ENCODE measurements around the gene SLC7A5. TPM values are rescaled to one million over a fixed set of nuclear protein-coding genes. Genes with fewer than 3 reads are reported as not detected.

SLC7A5 gene
- total and polyA plus RNA-seq, 2 of the 13 experiments (the other 11 are each of a cell fraction or from before 2014, with no cell fraction given): 79.6 to 155 TPM

DNA sequence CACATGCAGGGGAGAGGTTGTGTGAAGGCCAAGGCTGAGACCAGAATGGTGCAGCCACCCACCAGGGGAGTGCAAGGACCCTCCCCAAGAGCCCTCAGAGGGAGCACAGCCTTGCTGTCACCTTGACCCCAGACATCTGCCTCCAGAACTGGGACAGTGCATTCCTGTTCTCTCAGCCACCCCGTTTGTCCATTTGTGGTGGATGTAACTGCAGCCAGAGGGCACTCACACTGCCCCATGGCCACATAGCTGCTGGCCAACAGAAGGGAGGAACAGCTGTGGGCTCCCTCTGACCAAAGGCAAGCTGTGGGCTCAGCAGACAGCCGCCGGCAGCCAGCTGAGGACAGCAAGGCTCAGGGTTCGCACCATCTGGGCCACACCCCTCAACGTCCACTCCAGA is 53.7 kb downstream of the SLC7A5 start (continued):
- TF ChIP-seq, protein P1, sequence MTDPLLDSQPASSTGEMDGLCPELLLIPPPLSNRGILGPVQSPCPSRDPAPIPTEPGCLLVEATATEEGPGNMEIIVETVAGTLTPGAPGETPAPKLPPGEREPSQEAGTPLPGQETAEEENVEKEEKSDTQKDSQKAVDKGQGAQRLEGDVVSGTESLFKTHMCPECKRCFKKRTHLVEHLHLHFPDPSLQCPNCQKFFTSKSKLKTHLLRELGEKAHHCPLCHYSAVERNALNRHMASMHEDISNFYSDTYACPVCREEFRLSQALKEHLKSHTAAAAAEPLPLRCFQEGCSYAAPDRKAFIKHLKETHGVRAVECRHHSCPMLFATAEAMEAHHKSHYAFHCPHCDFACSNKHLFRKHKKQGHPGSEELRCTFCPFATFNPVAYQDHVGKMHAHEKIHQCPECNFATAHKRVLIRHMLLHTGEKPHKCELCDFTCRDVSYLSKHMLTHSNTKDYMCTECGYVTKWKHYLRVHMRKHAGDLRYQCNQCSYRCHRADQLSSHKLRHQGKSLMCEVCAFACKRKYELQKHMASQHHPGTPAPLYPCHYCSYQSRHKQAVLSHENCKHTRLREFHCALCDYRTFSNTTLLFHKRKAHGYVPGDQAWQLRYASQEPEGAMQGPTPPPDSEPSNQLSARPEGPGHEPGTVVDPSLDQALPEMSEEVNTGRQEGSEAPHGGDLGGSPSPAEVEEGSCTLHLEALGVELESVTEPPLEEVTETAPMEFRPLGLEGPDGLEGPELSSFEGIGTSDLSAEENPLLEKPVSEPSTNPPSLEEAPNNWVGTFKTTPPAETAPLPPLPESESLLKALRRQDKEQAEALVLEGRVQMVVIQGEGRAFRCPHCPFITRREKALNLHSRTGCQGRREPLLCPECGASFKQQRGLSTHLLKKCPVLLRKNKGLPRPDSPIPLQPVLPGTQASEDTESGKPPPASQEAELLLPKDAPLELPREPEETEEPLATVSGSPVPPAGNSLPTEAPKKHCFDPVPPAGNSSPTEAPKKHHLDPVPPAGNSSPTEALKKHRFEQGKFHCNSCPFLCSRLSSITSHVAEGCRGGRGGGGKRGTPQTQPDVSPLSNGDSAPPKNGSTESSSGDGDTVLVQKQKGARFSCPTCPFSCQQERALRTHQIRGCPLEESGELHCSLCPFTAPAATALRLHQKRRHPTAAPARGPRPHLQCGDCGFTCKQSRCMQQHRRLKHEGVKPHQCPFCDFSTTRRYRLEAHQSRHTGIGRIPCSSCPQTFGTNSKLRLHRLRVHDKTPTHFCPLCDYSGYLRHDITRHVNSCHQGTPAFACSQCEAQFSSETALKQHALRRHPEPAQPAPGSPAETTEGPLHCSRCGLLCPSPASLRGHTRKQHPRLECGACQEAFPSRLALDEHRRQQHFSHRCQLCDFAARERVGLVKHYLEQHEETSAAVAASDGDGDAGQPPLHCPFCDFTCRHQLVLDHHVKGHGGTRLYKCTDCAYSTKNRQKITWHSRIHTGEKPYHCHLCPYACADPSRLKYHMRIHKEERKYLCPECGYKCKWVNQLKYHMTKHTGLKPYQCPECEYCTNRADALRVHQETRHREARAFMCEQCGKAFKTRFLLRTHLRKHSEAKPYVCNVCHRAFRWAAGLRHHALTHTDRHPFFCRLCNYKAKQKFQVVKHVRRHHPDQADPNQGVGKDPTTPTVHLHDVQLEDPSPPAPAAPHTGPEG (CRISPR knock-in tag; IDR thresholded peaks at IDR 0.05): no peak
- TF ChIP-seq, protein P2, sequence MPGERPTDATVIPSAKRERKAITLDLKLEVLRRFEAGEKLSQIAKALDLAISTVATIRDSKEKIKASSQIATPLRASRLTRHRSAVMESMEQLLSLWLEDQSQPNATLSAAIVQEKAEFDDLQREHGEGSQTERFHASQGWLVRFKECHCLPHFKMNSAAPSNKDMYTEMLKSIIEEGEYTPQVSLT (CRISPR knock-in tag; IDR thresholded peaks at IDR 0.05; ENCODE audit: borderline replicate concordance, low read depth): no peak
- TF ChIP-seq ZNF264 (CRISPR knock-in tag; IDR thresholded peaks at IDR 0.05) (no peak), AGO1 (IDR thresholded peaks at IDR 0.05; ENCODE audit: low read depth, low read length, poor library complexity, severe bottlenecking) (no peak), ZFY (CRISPR knock-in tag; IDR thresholded peaks at IDR 0.05) (peak; percentile 37; the same call in 1 of the 2 replicates), IRX3 (CRISPR knock-in tag; IDR thresholded peaks at IDR 0.05; ENCODE audit: borderline replicate concordance, low read depth) (no peak), TOE1 (CRISPR knock-in tag; IDR thresholded peaks at IDR 0.05) (no peak), PHF20 (CRISPR knock-in tag; IDR thresholded peaks at IDR 0.05) (no peak), NCOA2 (CRISPR knock-in tag; IDR thresholded peaks at IDR 0.05) (no peak), ZNF605 (CRISPR knock-in tag; IDR thresholded peaks at IDR 0.05) (no peak), MLLT10 (CRISPR knock-in tag; IDR thresholded peaks at IDR 0.05) (no peak), ZNF83 (CRISPR knock-in tag; IDR thresholded peaks at IDR 0.05; ENCODE audit: borderline replicate concordance) (no peak), ZNF782 (CRISPR knock-in tag; IDR thresholded peaks at IDR 0.05; ENCODE audit: borderline replicate concordance) (peak; percentile 63; the same call in 1 of the 2 replicates), EP300 (IDR thresholded peaks at IDR 0.05; ENCODE audit: low read depth in 2 of 2, low read length in 2 of 2) (no peak), EP300 (CRISPR knock-in tag; IDR thresholded peaks at IDR 0.05; ENCODE audit: borderline replicate concordance) (0 out of 2 replicates have a peak, but pooled peaks have one; percentile 33), ZNF451 (CRISPR knock-in tag; IDR thresholded peaks at IDR 0.05) (no peak), PHB2 (IDR thresholded peaks at IDR 0.05; ENCODE audit: partially characterized antibody) (no peak), KDM3A (CRISPR knock-in tag; IDR thresholded peaks at IDR 0.05; ENCODE audit: low read depth) (peak; percentile 33; the same call in 1 of the 2 replicates), JDP2 (CRISPR knock-in tag; IDR thresholded peaks at IDR 0.05; ENCODE audit: borderline replicate concordance) (no peak), MAFF (IDR thresholded peaks at IDR 0.05; ENCODE audit: low read depth, low read length) (no peak), ZNF292 (CRISPR knock-in tag; IDR thresholded peaks at IDR 0.05; ENCODE audit: borderline replicate concordance, low read depth) (peak; percentile 85; the same call in 1 of the 2 replicates)
- TF ChIP-seq, protein P3, sequence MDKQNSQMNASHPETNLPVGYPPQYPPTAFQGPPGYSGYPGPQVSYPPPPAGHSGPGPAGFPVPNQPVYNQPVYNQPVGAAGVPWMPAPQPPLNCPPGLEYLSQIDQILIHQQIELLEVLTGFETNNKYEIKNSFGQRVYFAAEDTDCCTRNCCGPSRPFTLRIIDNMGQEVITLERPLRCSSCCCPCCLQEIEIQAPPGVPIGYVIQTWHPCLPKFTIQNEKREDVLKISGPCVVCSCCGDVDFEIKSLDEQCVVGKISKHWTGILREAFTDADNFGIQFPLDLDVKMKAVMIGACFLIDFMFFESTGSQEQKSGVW (CRISPR knock-in tag; IDR thresholded peaks at IDR 0.05; ENCODE audit: borderline replicate concordance): no peak
- TF ChIP-seq, protein P4, sequence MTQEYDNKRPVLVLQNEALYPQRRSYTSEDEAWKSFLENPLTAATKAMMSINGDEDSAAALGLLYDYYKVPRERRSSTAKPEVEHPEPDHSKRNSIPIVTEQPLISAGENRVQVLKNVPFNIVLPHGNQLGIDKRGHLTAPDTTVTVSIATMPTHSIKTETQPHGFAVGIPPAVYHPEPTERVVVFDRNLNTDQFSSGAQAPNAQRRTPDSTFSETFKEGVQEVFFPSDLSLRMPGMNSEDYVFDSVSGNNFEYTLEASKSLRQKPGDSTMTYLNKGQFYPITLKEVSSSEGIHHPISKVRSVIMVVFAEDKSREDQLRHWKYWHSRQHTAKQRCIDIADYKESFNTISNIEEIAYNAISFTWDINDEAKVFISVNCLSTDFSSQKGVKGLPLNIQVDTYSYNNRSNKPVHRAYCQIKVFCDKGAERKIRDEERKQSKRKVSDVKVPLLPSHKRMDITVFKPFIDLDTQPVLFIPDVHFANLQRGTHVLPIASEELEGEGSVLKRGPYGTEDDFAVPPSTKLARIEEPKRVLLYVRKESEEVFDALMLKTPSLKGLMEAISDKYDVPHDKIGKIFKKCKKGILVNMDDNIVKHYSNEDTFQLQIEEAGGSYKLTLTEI (CRISPR knock-in tag; conservative IDR thresholded peaks at IDR 0.05): no peak
